Parathyroid adenoma (tissue), 2 donors: ENCODE data around the gene UBE2QL1.

Experiments
- H2AFZ ChIP-seq: fragments of 300-600 bp; sonication (generic); one replicate; pipeline ENCODE4 v1.7.0; 2017; ENCODE audit warnings: antibody characterized with exemption, mild to moderate bottlenecking
- H3K27ac ChIP-seq: fragments of 300-600 bp; sonication (generic); one replicate; pipeline ENCODE4 v1.7.0; 2017
- H3K27me3 ChIP-seq: fragments of 300-600 bp; sonication (generic); one replicate; pipeline ENCODE4 v1.7.0; 2017; ENCODE audit warnings: low read length; ENCODE audit not compliant: control insufficient read depth, insufficient read depth
- H3K36me3 ChIP-seq: fragments of 300-600 bp; sonication (generic); one replicate; pipeline ENCODE4 v1.7.0; 2017; ENCODE audit warnings: low read length; ENCODE audit not compliant: control insufficient read depth, insufficient read depth
- H3K4me1 ChIP-seq: fragments of 300-600 bp; sonication (generic); one replicate; pipeline ENCODE4 v1.7.0; 2017; ENCODE audit warnings: control low read depth
- H3K4me2 ChIP-seq: fragments of 300-600 bp; sonication (generic); one replicate; pipeline ENCODE4 v1.7.0; 2017; ENCODE audit warnings: low read length
- H3K4me3 ChIP-seq: fragments of 300-600 bp; sonication (generic); one replicate; pipeline ENCODE4 v1.7.0; 2017; ENCODE audit warnings: low read depth, low read length
- H3K79me2 ChIP-seq: fragments of 300-600 bp; sonication (generic); one replicate; pipeline ENCODE4 v1.7.0; 2017; ENCODE audit warnings: control low read depth
- H3K9ac ChIP-seq: fragments of 300-600 bp; sonication (generic); one replicate; pipeline ENCODE4 v1.7.0; 2017; ENCODE audit warnings: mild to moderate bottlenecking
- H3K9me3 ChIP-seq: fragments of 300-600 bp; sonication (generic); one replicate; pipeline ENCODE4 v1.7.0; 2017; ENCODE audit warnings: low read length; ENCODE audit not compliant: control insufficient read depth
- CTCF ChIP-seq: fragments of 300-600 bp; sonication (generic); IDR thresholded peaks from one replicate; pipeline ENCODE4 v1.7.0; 2017; ENCODE audit warnings: antibody characterized with exemption, mild to moderate bottlenecking
- donor health status: primary hyperparathyroidism.

UBE2QL1 gene

GRCh38 chr5:6484899-6485298 lies 36.2 kb downstream of the UBE2QL1 start:
- Histone ChIP-seq H3K79me2 (no peaks in the 10 kb centered on the region), H3K36me3 (no peaks in the 10 kb centered on the region), H3K4me2 (no peak overlapping the region), H2AFZ (no peak overlapping the region), H3K27ac (no peak overlapping the region), H3K4me3 (no peak overlapping the region), H3K27me3 (no peaks in the 10 kb centered on the region), H3K9me3 (no peaks in the 10 kb centered on the region), H3K4me1 (no peaks in the 10 kb centered on the region), H3K9ac (no peak overlapping the region)
- TF ChIP-seq CTCF, result no peak

- H3K27me3 ChIP-seq, result no peaks in the 10 kb centered on the region
- H3K4me3 ChIP-seq, result no peak overlapping the region
- no peak overlapping the region for H3K4me2 ChIP-seq
- H3K9me3 ChIP-seq, result no peaks in the 10 kb centered on the region
- H3K79me2 ChIP-seq, result no peaks in the 10 kb centered on the region
- H3K27ac ChIP-seq, result no peak overlapping the region
- no peaks in the 10 kb centered on the region for H3K36me3 ChIP-seq
- no peaks in the 10 kb centered on the region for H3K4me1 ChIP-seq
- no peak overlapping the region for H2AFZ ChIP-seq
- H3K9ac ChIP-seq, result no peak overlapping the region
- TF ChIP-seq CTCF, result no peak
Observed at GRCh38 chr5:6485441-6485840, 36.8 kb downstream of the UBE2QL1 start.

- TF ChIP-seq CTCF, result no peak
- Histone ChIP-seq H3K27me3 (no peaks in the 10 kb centered on the region), H3K79me2 (no peaks in the 10 kb centered on the region)
Observed at GRCh38 chr5:6486074-6486473, 37.4 kb downstream of the UBE2QL1 start.

GRCh38 chr5:6487081-6487480 lies 38.4 kb downstream of the UBE2QL1 start:
- Histone ChIP-seq H2AFZ (no peak overlapping the region), H3K79me2 (no peaks in the 10 kb centered on the region), H3K27ac (no peak overlapping the region), H3K9ac (no peak overlapping the region), H3K36me3 (no peaks in the 10 kb centered on the region), H3K4me1 (no peaks in the 10 kb centered on the region), H3K27me3 (no peaks in the 10 kb centered on the region), H3K4me2 (no peak overlapping the region), H3K4me3 (no peak overlapping the region), H3K9me3 (no peaks in the 10 kb centered on the region)
- TF ChIP-seq CTCF, result no peak

More at GRCh38 chr5:6486074-6486473, 37.4 kb downstream of the UBE2QL1 start:
- Histone ChIP-seq H3K36me3 (no peaks in the 10 kb centered on the region), H3K9ac (no peak overlapping the region), H2AFZ (no peak overlapping the region), H3K4me2 (no peak overlapping the region), H3K4me1 (no peaks in the 10 kb centered on the region), H3K9me3 (no peaks in the 10 kb centered on the region), H3K4me3 (no peak overlapping the region), H3K27ac (no peak overlapping the region)

GRCh38 chr5:6488021-6488420 lies 39.4 kb downstream of the UBE2QL1 start:
- Histone ChIP-seq H3K79me2 (no peaks in the 10 kb centered on the region), H3K36me3 (no peaks in the 10 kb centered on the region), H3K27ac (no peak overlapping the region), H3K9ac (no peak overlapping the region), H3K9me3 (no peaks in the 10 kb centered on the region), H3K4me1 (no peaks in the 10 kb centered on the region), H2AFZ (no peak overlapping the region), H3K4me2 (no peak overlapping the region), H3K27me3 (no peaks in the 10 kb centered on the region), H3K4me3 (no peak overlapping the region)
- TF ChIP-seq CTCF, result no peak
